ENCODE results near the gene EIF4B.

EIF4B gene

DNA sequence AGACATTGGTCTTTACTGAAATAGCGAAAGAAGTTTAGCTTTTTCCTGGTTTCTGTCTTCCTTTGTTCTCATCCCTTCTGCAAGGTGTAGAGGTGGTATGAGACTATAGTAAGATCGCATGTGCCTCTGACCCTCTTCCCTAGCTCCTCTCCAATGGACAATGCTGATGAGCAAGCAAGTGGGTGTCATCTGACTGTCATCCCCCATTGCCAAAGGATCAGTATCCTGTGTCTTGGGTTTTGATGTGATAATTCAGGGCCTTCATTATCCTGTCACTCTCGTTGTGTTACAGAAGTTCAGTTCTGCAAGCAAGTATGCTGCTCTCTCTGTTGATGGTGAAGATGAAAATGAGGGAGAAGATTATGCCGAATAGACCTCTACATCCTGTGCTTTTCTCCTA is 33.6 kb downstream of the EIF4B start:
- Histone ChIP-seq H2AFZ (ENCODE audit: low read length) (no peak overlapping the region), H4K20me1 (ENCODE audit: insufficient read depth, low read length, poor library complexity, severe bottlenecking) (no peaks in the 10 kb centered on the region), H3K4me1 (ENCODE audit: insufficient read depth, low read length, poor library complexity, severe bottlenecking) (no peaks in the 10 kb centered on the region), H3K79me2 (ENCODE audit: insufficient read depth, low read length) (no peaks in the 10 kb centered on the region), H3F3A (ENCODE audit: low read depth) (peaks cover 9% of the 10 kb centered on the region; the same call in 1 of the 2 replicates), H3K4me2 (ENCODE audit: low read depth, low read length, poor library complexity, severe bottlenecking) (no peak overlapping the region), H3K36me3 (ENCODE audit: insufficient read depth, low read length) (peaks cover 68% of the 10 kb centered on the region; the same call in 1 of the 2 replicates), H3K27me3 (ENCODE audit: insufficient read depth, low read length, poor library complexity, severe bottlenecking) (no peaks in the 10 kb centered on the region), H3K4me3 (ENCODE audit: low read length, poor library complexity, severe bottlenecking) (no peak overlapping the region), H3K9ac (ENCODE audit: low read depth, low read length, poor library complexity, severe bottlenecking) (no peak overlapping the region), H3K9me3 (ENCODE audit: insufficient read depth, low read depth, low read length) (no peaks in the 10 kb centered on the region), H3K9me2 (replicated peaks; ENCODE audit: low read depth, low read length) (no peaks in the 10 kb centered on the region)
- TF ChIP-seq EZH2phosphoT487 (IDR thresholded peaks at IDR 0.05; ENCODE audit: borderline replicate concordance): no peak
- TF ChIP-seq, protein P1, sequence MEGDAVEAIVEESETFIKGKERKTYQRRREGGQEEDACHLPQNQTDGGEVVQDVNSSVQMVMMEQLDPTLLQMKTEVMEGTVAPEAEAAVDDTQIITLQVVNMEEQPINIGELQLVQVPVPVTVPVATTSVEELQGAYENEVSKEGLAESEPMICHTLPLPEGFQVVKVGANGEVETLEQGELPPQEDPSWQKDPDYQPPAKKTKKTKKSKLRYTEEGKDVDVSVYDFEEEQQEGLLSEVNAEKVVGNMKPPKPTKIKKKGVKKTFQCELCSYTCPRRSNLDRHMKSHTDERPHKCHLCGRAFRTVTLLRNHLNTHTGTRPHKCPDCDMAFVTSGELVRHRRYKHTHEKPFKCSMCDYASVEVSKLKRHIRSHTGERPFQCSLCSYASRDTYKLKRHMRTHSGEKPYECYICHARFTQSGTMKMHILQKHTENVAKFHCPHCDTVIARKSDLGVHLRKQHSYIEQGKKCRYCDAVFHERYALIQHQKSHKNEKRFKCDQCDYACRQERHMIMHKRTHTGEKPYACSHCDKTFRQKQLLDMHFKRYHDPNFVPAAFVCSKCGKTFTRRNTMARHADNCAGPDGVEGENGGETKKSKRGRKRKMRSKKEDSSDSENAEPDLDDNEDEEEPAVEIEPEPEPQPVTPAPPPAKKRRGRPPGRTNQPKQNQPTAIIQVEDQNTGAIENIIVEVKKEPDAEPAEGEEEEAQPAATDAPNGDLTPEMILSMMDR (conservative IDR thresholded peaks at IDR 0.05; ENCODE audit: low read length): no peak

GRCh38 chr12:53042607-53043454 is 36.6 kb downstream of the EIF4B start:
- TF ChIP-seq, protein P1 (conservative IDR thresholded peaks at IDR 0.05; ENCODE audit: low read length): no peak
- Histone ChIP-seq H2AFZ (ENCODE audit: low read length) (no peak overlapping the region), H3K36me3 (ENCODE audit: insufficient read depth, low read length) (peaks cover 44% of the 10 kb centered on the region; the same call in 1 of the 2 replicates), H3K9ac (ENCODE audit: low read depth, low read length, poor library complexity, severe bottlenecking) (no peak overlapping the region), H3K9me2 (replicated peaks; ENCODE audit: low read depth, low read length) (no peaks in the 10 kb centered on the region), H3K27me3 (ENCODE audit: insufficient read depth, low read length, poor library complexity, severe bottlenecking) (no peaks in the 10 kb centered on the region), H3K4me1 (ENCODE audit: insufficient read depth, low read length, poor library complexity, severe bottlenecking) (peaks cover 5% of the 10 kb centered on the region), H3K79me2 (ENCODE audit: insufficient read depth, low read length) (no peaks in the 10 kb centered on the region), H3K4me3 (ENCODE audit: low read length, poor library complexity, severe bottlenecking) (no peak overlapping the region), H4K20me1 (ENCODE audit: insufficient read depth, low read length, poor library complexity, severe bottlenecking) (no peaks in the 10 kb centered on the region), H3K9me3 (ENCODE audit: insufficient read depth, low read depth, low read length) (no peaks in the 10 kb centered on the region), H3F3A (ENCODE audit: low read depth) (peaks cover 9% of the 10 kb centered on the region; the same call in 1 of the 2 replicates), H3K4me2 (ENCODE audit: low read depth, low read length, poor library complexity, severe bottlenecking) (no peak overlapping the region)

DNA sequence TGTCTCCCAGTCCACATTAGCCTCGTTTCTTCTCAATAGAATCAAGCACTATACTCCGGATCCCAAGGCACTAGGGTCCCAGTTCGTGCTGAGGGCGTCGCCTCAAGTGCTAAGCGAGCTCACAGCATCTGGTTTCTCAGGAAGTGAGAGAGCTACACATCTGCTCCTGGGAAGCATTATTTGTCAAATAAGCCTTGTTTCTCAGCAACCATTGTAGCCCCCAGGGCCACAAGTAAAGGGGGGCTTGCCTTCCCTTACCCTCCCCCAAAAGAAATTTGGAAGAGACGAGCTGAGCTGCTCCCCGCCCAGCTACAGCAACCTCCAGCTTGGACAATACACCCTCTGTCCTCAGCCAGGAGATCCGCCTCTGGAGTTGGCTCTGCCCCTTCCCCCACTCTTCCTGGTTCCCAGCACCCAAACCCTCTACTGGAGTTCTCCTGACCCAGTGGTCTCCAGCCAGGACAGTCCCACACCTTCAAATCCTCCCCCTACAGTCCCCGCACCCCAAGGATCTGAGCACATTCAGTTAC is 37.9 kb downstream of the EIF4B start:
- no peaks in the 10 kb centered on the region for H3K27me3 ChIP-seq (ENCODE audit: insufficient read depth, low read length, poor library complexity, severe bottlenecking)
- TF ChIP-seq EZH2phosphoT487 (IDR thresholded peaks at IDR 0.05; ENCODE audit: borderline replicate concordance): no peak
- TF ChIP-seq, protein P1 (conservative IDR thresholded peaks at IDR 0.05; ENCODE audit: low read length): no peak
- no peaks in the 10 kb centered on the region for H4K20me1 ChIP-seq (ENCODE audit: insufficient read depth, low read length, poor library complexity, severe bottlenecking)
- H3K79me2 ChIP-seq (ENCODE audit: insufficient read depth, low read length): no peaks in the 10 kb centered on the region
- H3K9ac ChIP-seq (ENCODE audit: low read depth, low read length, poor library complexity, severe bottlenecking): no peak overlapping the region
- H3F3A ChIP-seq (ENCODE audit: low read depth): peaks cover 9% of the 10 kb centered on the region; the same call in 1 of the 2 replicates
- no peak overlapping the region for H3K4me3 ChIP-seq (ENCODE audit: low read length, poor library complexity, severe bottlenecking)
- H2AFZ ChIP-seq (ENCODE audit: low read length): no peak overlapping the region
- no peak overlapping the region for H3K4me2 ChIP-seq (ENCODE audit: low read depth, low read length, poor library complexity, severe bottlenecking)
- H3K36me3 ChIP-seq (ENCODE audit: insufficient read depth, low read length): peaks cover 32% of the 10 kb centered on the region; the same call in 1 of the 2 replicates
- H3K4me1 ChIP-seq (ENCODE audit: insufficient read depth, low read length, poor library complexity, severe bottlenecking): peaks cover 5% of the 10 kb centered on the region
- no peaks in the 10 kb centered on the region for H3K9me3 ChIP-seq (ENCODE audit: insufficient read depth, low read depth, low read length)
- H3K9me2 ChIP-seq (replicated peaks; ENCODE audit: low read depth, low read length): no peaks in the 10 kb centered on the region
